NCI-H1417 (cell line): Measurements from ENCODE around the gene SERP1.
"Not testable (repeated sequence)": the region's sequence is repeated elsewhere in the genome, so short reads cannot be mapped to it uniquely, and the experiment has no call there.

Experiments used
- DNase-seq, 3 experiments: peaks; one replicate each; lab custom pipeline; 2025; lab: John Stamatoyannopoulos, UW

The SERP1 gene

DNA sequence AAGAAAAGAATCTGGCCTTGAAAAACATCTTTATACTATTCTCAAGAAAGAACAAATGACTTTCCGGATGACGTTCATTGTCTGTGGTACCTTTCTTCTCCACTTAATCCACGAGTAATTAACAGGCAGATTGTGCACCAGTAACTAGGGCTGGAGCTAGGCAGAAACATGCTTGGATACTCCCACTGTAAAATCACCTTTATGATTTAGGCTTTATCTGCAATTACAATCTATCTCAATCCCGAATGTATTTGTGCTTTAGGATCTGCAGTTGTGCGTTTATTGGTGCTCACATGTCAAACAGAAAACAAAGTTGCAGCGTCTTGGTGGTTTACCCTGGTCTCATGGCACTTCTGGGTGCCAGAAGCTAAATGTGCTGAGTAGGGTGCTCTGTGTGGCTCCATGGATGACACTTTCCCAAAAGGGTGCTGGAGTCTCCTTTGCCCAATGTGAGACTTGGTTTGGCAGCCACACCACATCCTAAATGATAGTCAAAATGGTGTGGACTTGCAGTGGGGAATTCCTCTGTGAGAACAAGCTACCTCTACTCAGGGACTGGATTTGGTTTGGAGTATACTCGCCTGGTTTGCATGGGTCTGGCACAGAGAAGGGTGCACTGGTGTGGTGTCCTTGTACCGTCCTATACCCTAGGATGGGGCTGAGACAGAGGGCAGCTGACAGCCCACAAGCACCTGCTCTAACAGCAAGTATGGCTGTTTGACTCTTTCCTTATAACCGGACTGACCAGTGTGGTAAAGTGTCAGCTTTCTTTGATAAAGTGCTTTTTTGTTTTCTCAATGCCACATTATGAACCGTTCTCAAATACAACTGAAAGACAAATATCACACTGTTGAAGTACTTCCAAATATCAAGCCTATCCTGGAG lies 7.7 kb downstream of the SERP1 start:
- no peak for DNase-seq

GRCh38 chr3:150535204-150535603 lies 11.1 kb downstream of the SERP1 start:
- DNase-seq: no peak

- no peak for DNase-seq
These were observed 14.5 kb downstream of the SERP1 start for GRCh38 chr3:150531775-150532174.

DNA sequence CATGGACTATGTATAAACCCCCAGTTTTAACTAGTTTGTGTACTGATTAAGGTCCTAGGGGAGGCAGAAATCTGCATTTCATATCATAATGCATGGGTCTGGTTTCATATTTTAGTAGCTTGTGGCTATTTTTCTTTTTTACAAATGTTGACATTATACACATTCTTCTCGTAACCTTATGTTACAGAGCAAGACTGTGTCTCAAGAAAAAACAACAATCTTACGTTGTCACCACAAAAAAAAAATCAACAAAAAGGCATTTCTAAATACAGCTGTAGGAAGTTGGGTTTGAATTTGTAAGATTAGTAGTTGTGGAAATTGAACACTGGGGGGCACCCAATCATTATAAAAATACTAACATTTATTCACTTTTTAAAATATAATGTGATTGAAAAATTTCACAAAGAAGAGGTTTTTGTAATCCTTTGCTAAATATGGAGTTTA lies 17.9 kb downstream of the SERP1 start:
- DNase-seq: peak in 1 of 3 experiments; percentile 20

DNA sequence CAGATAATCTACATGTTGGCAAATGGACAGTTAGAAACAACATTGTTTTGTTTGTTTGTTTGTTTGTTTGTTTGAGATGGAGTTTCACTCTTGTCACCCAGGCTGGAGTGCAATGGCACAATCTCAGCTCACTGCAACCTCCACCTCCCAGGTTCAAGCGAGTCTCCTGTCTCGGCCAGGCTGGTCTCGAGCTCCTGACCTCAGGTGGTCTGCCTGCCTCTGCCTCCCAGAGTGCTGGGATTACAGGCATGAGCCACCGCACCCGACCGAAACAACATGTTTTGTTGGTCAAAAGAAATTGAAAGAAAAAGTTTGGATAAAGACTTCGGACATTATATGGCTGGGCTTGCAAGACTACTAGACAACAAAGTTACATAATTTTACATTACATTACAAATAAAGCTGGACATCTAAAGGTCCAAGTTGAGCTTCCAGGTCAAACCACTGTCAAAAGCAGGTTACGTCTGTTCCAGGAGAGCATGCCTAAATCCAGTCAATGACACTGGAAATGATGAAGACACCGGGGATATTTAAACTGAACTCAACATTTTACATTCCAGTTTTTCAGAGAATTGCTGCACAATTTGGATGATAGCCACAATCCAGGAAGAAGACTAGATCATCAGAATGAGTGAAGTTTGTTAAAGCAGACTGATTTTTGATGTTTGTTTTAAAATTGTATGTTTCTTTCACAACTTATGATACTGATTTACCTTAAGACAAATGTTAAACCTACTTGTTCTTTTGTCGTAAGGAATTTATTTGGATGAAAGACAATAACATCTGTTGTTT lies 18.6 kb downstream of the SERP1 start:
- DNase-seq: no peak

- no peak for DNase-seq
These were observed 22.8 kb downstream of the SERP1 start for GRCh38 chr3:150523538-150523937.

- DNase-seq: no peak
These were observed 24.8 kb downstream of the SERP1 start for GRCh38 chr3:150521463-150521862.

DNA sequence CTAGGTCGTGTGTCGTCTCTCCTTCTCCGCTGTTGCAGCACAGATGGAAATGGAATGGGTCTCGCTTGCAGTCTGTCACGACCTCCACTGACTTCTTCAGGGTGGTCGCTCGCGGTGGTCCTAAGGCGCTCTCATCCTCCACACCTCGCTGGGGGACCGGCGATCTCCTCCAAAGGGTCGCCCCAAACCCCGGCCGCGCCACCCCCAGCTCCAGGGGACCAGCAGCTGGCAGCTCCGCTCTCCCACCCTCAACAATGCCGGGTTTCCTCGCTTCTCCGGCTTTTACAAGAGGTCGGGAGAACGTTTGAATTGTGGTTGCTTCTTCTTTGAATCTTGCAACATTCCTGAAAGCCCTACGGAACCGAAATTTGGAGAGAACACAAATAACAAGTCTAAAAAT lies 25.9 kb downstream of the SERP1 start:
- DNase-seq: no peak

DNA sequence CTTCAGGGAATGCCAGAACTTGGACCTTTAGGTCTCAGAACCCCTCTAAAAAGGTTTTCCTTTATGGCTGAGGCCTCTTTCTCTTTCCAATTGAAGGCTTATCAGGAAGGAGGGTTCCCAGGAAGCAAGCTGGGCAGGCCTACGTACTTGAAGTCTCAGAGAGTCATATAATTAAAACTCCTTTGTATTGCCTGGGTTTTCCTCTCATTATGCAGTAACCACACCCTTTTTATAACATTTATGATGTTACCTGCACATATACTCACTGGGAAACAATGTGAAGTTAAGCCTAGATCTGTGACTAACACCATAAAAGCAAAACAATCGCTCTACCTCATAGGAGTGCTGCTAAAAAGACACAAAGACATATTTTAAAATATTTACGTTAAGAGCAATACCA lies 27.3 kb downstream of the SERP1 start:
- no peak for DNase-seq

DNA sequence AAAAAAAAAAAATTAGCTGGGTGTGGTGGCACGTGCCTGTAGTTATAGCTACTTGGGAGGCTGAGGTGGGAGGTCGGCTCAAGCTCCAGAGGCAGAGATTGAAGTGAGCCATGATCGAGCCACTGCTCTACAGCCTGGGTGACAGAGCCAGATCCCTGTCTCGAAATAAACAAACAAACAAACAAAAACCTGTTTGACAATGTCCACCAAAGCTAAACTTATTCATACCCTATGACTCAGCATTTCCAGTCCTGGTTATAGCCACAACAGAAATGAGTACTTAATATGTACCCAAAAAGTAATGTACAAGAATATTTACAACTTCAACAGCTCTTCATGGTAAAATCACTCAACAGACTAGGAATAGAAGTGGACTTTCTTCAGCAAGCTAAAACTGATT lies 31.1 kb downstream of the SERP1 start:
- DNase-seq: no peak

- DNase-seq: no peak
These were observed 35.0 kb downstream of the SERP1 start for GRCh38 chr3:150511122-150511821.

DNA sequence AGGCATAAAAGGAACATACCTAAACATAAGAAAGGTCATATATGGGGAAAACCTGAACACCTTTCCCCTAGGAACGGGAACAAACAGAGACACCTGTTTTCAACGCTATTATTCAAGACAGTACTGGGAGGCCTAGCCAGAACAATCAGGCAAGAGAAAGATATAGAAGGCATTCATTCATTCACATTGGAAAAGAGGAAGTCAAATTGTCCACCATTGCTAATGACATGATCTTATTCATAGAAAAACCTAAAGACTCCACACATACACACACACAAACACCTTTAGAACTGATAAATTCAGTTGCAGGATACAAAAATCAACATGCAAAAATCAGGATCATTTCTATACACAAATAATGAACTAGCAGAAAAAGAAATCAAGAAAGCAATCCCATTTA lies 36.5 kb downstream of the SERP1 start:
- no peak for DNase-seq

- no peak for DNase-seq
These were observed 37.9 kb downstream of the SERP1 start for GRCh38 chr3:150508401-150508800.

DNA sequence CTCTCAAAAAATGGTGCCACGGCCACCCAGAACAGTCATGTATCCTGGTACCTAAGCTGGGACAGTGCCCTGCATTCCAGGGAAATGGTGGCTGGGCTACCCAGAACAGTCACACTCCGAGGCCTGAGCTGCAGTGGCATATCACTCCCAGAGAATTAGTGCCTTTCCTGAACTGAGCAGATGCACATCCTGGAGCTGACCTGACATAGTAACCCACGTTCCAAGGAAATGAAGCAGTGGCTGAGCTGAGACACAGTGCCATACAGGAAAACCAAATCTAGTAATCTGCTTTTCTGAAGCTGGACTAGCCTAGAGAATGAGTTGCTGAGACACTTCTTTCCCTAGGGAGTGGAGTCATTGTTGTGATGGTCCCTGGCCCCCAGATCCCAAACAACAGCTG lies 41.8 kb downstream of the SERP1 start:
- DNase-seq: no peak

DNA sequence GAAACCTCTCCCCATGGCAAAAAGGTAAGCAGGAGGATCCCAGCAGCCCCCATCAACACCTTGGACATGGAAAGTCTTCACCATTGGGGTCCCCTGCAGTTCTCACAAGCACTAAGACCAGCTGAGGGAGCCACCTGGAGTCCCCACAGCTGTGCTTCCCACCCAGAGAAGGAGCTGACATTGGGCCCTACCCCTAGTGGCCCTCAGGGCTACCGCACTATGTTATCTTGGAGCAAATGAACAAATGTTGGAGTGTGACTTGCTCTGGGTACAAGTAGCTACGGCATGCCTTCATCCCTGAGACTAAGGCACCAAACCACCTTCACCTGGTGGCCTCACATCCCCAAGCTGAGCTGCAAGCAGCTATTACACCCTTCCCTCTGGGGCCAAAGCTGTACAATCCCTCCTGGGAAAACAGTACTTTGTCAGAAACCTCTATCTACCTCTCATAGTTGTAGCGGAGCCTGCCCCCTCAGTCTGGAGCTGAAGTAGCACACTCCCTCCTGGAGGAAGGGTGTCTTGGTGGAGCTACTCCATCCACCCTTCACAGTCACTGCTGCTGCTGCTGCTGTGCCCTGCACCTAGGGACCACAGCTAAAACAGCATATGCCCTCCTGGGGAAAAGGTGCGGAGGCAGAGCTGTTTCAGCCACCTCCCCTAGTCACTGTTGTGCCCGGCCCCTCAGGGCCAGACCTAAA lies 42.7 kb downstream of the SERP1 start:
- no peak for DNase-seq

DNA sequence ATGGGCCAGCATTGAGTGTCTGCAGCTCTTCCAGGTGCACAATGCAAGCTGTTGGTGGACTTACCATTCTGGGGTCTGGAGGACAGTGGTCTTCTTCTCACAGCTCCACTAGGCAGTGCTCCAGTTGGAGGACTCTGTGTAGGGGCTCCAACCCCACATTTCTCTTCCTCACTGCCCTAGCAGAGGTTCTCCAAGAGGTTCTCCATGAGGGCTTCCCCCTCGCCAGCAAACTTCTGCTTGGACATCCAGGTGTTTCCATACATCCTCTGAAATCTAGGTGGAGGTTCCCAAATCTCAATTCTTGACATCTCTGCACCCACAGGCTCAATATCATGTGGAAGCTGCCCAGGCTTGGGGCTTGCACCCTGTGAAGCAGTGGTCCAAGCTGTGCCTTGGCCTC lies 45.3 kb downstream of the SERP1 start:
- not testable (repeated sequence) for DNase-seq

DNA sequence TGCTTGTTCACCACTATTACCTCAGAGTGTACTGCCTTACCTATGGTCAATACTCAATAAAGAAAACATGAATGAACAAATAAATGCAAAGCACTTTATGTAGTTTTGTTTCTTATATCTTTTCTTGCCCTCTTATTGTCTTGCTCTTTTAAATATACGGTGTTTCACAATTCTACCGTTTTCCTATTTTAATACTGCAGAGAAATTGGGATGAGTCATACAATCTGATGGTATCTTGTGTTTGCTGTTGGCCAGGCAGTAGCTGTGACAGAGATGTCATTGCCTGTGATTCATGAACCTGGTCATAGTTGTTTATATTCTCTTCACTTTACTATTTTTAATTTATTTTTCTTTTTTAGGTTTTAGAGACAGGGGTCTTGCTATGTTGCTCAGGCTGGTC lies 48.3 kb downstream of the SERP1 start:
- DNase-seq: no peak

GRCh38 chr3:150495563-150496168 lies 50.6 kb downstream of the SERP1 start:
- DNase-seq: peak in 2 of 3 experiments; percentile 61 to 80

DNA sequence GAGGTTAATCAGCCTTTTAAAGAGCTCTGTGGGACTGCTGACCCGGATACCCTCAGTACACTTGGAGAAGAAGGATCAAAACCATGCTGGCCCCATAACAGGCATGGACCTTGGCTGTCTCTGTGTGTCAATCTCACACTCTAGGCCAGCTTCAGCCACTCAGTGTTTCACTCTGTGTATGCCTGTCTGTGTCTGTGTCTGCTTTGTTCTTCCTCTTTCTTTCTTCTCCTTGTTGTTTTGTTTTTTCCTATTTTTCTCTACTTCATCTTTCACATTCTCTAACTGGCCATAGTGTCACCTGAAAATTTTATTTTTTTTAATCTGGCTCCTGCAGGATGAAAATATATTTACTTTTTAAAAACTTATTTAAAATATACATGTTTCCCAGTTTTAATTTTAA lies 51.1 kb downstream of the SERP1 start:
- DNase-seq: no peak

DNA sequence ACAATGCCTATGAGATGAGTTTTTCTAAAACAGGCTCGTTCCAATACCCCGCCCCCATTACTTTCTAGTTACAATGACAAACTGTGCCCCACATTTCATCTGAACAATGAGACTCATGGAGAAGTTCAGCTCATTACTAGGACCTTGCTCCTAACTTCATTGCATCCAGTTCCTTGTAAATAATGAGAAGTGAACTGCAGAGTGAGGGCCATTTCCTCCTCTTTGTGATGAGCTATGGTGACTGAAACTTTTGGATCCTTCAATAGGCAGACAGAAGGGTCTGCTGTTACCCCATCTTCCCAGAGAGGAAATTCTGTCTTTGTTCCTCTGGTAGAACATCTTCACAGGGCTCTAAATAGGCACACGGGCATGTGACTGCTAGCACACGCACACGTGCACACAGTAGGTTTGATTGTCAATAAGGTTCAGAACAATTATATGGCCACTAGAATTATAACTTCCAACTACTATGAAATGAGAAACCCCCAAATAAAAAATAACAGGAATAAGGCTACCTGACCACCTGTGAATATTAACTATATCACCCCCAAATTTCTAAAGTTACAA lies 51.8 kb downstream of the SERP1 start:
- no peak for DNase-seq
